Thoracic aorta (tissue), 2 donors: ENCODE results near the gene CLPSL2. TPM values are rescaled to one million over a fixed set of nuclear protein-coding genes. Genes with fewer than 3 reads are reported as not detected.

ENCODE experiments used
- ATAC-seq: fragments of 150-250 bp; one replicate; pipeline ENCODE4 v1.8.0; 2017; ENCODE audit warnings: low read depth; ENCODE audit not compliant: insufficient number of reproducible peaks, low FRiP score
- DNase-seq: peaks from one replicate; pipeline ENCODE4 v3.0.0-alpha.2; 2020; ENCODE audit warnings: low spot score
- H3K27ac ChIP-seq, 2 donors: fragments of 200-600 bp; sonication (generic); 1 replicate in 1 of 2; 2 replicates in 1 of 2; pipeline ENCODE4 v1.5.1; 2016; ENCODE audit warnings: mild to moderate bottlenecking in 2 of 2, moderate library complexity in 2 of 2
- H3K27me3 ChIP-seq: fragments of 200-600 bp; sonication (generic); replicated peaks from 2 replicates; pipeline ENCODE4 v1.6.0; 2016; ENCODE audit warnings: mild to moderate bottlenecking; ENCODE audit not compliant: insufficient read depth
- H3K36me3 ChIP-seq: fragments of 200-600 bp; sonication (generic); one replicate; pipeline ENCODE4 v1.5.1; 2016
- H3K4me1 ChIP-seq, 2 donors: fragments of 200-600 bp; sonication (generic); 1 replicate in 1 of 2; 2 replicates in 1 of 2; pipeline versions ENCODE4 v1.5.1 to v1.6.0; 2016; ENCODE audit warnings: low read depth in 2 of 2, mild to moderate bottlenecking in 1 of 2; ENCODE audit not compliant: control insufficient read depth in 1 of 2
- H3K4me3 ChIP-seq: fragments of 200-600 bp; sonication (generic); 2 replicates; pipeline ENCODE4 v1.5.1; 2016; ENCODE audit warnings: mild to moderate bottlenecking
- H3K9me3 ChIP-seq: fragments of 200-600 bp; sonication (generic); 2 replicates; pipeline ENCODE4 v1.5.1; 2016
- CTCF ChIP-seq: fragments of 200-600 bp; sonication (generic); IDR thresholded peaks from one replicate; pipeline ENCODE4 v1.5.1; 2019; ENCODE audit warnings: antibody characterized with exemption
- total RNA-seq, 2 donors: library from RNA; depleted of rRNA; stranded (reverse); fragments of >200 nt; gene quantifications; one replicate each; pipeline versions ENCODE4 v1.1.0 to v1.2.3, GENCODE V29; 2016

CLPSL2 gene
- total RNA-seq, 2 donors from 2014 or later, result not detected

- Histone ChIP-seq H3K4me3 (no peak within 1 kb of the TSS), H3K27me3 (no peaks in the 10 kb centered on the region), H3K36me3 (no peaks in the 10 kb centered on the region), H3K27ac (no peak within 1 kb of the TSS), H3K9me3 (no peaks in the 10 kb centered on the region), H3K4me1 (peaks cover 0 to 3% of the 10 kb centered on the region in 2 donors)
- no peak for TF ChIP-seq CTCF
- no peak for ATAC-seq
- no peak for DNase-seq
These were observed 28.8 kb downstream of the CLPSL2 start, which contains the start of gene LHFPL5 for GRCh38 chr6:35804996-35805736. Gene LHFPL5 (plus strand): TSS chr6:35805352. CDS start chr6:35805671, 319 bp downstream.

- TF ChIP-seq CTCF, result no peak
- Histone ChIP-seq H3K9me3 (no peaks in the 10 kb centered on the region), H3K27me3 (no peaks in the 10 kb centered on the region)
These were observed 32.3 kb downstream of the CLPSL2 start for GRCh38 chr6:35808688-35809087.

GRCh38 chr6:35809809-35810208 is 33.4 kb downstream of the CLPSL2 start:
- H3K27ac ChIP-seq, result no peak overlapping the region
- H3K27me3 ChIP-seq, result no peaks in the 10 kb centered on the region
- DNase-seq, result no peak
- no peak for TF ChIP-seq CTCF
- H3K4me3 ChIP-seq, result no peak overlapping the region
- no peaks in the 10 kb centered on the region for H3K9me3 ChIP-seq
- ATAC-seq, result no peak
- no peaks in the 10 kb centered on the region for H3K36me3 ChIP-seq
- peaks cover 0 to 3% of the 10 kb centered on the region in 2 donors for H3K4me1 ChIP-seq

More at GRCh38 chr6:35808688-35809087, 32.3 kb downstream of the CLPSL2 start:
- Histone ChIP-seq H3K27ac (no peak overlapping the region), H3K4me1 (peaks cover 0 to 3% of the 10 kb centered on the region in 2 donors), H3K4me3 (no peak overlapping the region), H3K36me3 (no peaks in the 10 kb centered on the region)
- no peak for ATAC-seq
- DNase-seq, result no peak

- H3K9me3 ChIP-seq, result no peaks in the 10 kb centered on the region
- H3K4me1 ChIP-seq, result no peaks in the 10 kb centered on the region
- H3K36me3 ChIP-seq, result no peaks in the 10 kb centered on the region
- H3K27ac ChIP-seq, result no peak overlapping the region
- H3K4me3 ChIP-seq, result no peak overlapping the region
- ATAC-seq (no peak), DNase-seq (no peak)
- no peak for TF ChIP-seq CTCF
- H3K27me3 ChIP-seq, result no peaks in the 10 kb centered on the region
These were observed 34.7 kb downstream of the CLPSL2 start for GRCh38 chr6:35810971-35811698.

- peaks cover 4% of the 10 kb centered on the region for H3K9me3 ChIP-seq
- H3K4me1 ChIP-seq, result no peaks in the 10 kb centered on the region
- H3K27ac ChIP-seq, result no peak overlapping the region
- no peaks in the 10 kb centered on the region for H3K36me3 ChIP-seq
- no peak for DNase-seq
- no peak for ATAC-seq
- TF ChIP-seq CTCF, result no peak
- no peaks in the 10 kb centered on the region for H3K27me3 ChIP-seq
- no peak overlapping the region for H3K4me3 ChIP-seq
These were observed 35.2 kb downstream of the CLPSL2 start for GRCh38 chr6:35811699-35811995.
